VCaP (cell line): ENCODE results near the gene KLHL29.

Experiments
- H3K27ac ChIP-seq: fragments of 450-650 bp; 2 replicates; pipeline ENCODE4 v1.5.1; 2017
- TF ChIP-seq, protein P1 (sequence below): fragments of 450-650 bp; conservative IDR thresholded peaks from 2 replicates; pipeline ENCODE4 v1.5.1; 2017; ENCODE audit warnings: mild to moderate bottlenecking, moderate library complexity

The KLHL29 gene

DNA sequence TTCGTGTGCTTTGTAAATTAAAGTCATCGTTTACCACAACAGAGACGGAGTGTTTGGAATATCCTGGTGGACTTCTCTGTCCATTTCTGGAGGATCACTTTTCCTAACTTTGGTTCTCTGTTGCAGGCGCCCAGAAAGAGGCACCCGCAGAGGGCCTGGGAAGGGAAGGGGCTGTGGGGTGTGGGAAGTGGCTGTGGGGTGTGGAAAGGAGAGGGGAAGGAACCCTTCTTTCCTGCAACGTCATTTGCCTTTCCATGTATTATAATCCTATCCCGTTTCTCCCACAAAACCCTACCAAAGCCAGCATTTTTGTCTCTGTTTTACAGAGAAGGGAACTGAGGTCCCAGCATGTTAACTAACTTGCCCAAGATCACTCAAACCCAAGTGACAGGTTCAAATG, 210.0 kb downstream of the KLHL29 start:
- TF ChIP-seq, protein P1, sequence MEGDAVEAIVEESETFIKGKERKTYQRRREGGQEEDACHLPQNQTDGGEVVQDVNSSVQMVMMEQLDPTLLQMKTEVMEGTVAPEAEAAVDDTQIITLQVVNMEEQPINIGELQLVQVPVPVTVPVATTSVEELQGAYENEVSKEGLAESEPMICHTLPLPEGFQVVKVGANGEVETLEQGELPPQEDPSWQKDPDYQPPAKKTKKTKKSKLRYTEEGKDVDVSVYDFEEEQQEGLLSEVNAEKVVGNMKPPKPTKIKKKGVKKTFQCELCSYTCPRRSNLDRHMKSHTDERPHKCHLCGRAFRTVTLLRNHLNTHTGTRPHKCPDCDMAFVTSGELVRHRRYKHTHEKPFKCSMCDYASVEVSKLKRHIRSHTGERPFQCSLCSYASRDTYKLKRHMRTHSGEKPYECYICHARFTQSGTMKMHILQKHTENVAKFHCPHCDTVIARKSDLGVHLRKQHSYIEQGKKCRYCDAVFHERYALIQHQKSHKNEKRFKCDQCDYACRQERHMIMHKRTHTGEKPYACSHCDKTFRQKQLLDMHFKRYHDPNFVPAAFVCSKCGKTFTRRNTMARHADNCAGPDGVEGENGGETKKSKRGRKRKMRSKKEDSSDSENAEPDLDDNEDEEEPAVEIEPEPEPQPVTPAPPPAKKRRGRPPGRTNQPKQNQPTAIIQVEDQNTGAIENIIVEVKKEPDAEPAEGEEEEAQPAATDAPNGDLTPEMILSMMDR, result no peak

DNA sequence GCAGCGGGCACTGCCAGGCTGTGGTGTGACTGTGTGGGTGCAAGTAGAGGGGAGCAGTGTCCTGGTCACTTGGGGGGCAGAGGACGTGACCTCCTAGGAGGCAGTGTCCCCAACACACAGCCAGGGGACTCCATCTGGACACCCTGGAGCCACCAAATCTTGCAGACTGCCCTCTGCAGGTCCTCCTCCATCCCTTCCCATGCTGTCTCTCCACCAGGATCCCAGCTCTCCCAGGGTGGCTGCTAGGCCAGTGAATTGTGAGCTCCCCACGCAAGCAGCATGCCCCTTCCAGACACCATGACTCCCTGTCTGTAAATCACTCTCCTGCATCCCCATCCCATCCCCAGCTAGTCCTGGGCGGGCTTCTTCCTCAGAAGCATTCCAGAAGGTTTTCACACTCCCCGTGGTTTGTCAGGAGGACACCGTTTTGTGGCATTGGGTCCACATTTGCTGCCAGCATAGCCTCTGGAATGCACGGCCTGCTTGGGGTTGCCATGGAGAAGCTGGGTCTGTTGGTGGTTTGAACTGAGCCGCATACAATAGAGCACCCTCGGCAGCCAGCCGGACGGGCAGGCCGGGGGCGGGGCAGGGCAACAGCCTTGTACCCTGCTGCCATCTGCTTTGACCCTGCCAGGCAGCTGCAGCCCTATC, 210.7 kb downstream of the KLHL29 start:
- TF ChIP-seq, protein P1, result no peak
- H3K27ac ChIP-seq, result no peak overlapping the region

More for the DNA sequence above, 210.0 kb downstream of the KLHL29 start:
- H3K27ac ChIP-seq, result no peak overlapping the region

DNA sequence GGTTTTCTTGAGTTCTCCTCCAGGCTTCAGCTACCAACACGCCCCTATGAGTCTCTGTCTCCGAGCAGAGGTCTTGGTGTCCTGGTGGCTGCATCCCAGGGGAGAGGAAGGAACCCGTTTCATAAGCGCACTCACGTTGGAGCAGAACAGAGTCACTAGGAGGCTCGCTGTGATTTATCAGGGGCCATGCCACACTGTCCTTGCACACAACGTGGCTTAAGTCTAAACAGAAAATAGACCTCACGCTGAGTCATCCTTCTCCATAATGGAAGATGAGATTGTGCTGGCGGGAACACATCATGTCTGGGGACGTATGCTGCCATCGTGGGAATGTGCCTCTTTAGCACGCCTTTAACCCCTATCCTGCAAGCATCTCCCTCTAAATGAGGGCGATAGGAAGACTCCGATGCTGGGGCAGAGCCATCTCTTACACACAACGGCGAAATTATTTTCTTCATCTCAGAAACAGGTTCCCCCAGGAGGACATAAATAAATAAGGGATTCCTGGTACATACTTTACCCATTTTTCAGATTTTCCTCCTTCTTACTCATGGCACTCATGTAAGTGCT, 211.4 kb downstream of the KLHL29 start:
- TF ChIP-seq, protein P1, result no peak
- H3K27ac ChIP-seq, result no peak overlapping the region

DNA sequence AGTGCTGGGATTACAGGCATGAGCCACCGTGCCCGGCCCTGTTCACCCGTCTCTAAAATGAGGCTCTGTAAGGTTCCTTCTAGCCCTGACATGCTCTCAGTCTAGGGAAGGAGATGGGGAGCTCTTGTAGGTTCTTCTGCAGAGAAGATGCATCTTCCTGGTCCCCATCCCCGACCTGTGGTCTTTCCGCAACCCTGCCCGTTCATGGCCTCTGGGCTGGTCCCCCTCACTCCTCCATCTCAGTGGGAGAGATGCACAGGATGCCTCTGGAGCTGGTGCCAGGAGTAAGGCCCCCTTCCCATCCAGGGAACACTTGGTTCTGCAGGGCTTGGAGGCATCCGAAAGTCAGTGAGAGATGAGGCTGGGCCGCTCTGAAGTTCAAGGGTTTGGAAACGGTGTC, 212.7 kb downstream of the KLHL29 start:
- no peak overlapping the region for H3K27ac ChIP-seq
- TF ChIP-seq, protein P1, result no peak

DNA sequence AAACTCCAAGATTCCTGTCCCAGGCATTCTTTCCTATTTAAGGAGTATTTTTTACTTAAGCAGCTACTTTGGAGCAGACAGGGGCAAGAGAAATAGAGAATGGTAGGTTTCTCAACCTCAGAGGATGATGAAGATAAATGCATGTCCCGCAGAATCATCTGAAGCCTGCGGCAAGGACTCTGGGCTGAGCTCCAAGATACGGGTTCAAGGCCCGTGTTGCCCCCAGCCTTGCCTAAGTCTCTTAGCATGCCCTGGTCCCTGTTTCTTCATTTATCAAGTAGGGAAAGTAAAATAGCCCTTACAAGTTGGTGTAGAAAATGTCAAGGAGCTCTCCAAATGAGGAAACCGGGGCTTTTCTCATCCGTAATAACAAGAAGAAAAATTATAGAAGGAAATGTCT, 214.0 kb downstream of the KLHL29 start:
- TF ChIP-seq, protein P1, result no peak
- H3K27ac ChIP-seq, result no peak overlapping the region

DNA sequence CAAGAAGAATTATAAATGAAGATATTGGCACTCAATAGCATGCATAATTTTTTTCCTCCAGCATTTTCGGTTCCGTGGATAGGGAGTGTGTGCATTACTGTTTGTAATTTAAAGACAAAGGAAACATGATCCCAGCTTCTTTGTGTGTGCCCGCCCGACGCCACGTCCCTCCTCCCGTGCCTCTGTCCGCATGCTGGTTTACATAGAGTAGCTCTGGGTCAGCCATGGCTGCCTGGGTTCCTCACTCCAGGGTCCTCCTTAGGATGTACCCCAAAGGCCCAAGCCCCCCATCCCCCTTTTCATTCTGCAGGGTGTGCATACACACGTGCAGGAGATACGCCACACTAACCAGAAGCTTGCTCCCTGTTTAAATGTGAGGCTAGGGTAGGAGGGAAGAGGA, 214.7 kb downstream of the KLHL29 start:
- H3K27ac ChIP-seq, result no peak overlapping the region
- TF ChIP-seq, protein P1, result no peak

DNA sequence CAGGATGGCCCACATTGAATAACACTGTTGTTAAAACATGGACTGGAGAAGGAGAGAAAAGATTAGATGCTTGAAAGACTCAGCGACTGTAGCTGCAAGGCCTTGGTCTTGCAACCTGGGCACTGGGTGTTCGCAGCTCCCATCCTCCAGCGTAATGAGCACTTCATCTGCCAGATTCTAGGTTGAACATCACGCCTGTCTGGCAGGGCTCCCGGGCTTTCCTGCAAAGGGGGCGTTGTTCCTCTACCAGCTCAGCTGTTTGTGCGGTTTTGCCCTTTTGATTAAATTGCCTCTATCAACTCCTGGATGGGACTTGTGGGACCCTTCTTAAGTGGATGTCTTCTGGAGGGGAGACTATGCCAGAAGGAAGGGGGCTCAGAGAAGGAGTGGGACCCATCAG, 215.4 kb downstream of the KLHL29 start:
- no peak overlapping the region for H3K27ac ChIP-seq

More for the DNA sequence above, 215.4 kb downstream of the KLHL29 start:
- TF ChIP-seq, protein P1, result no peak
